GM12892 (cell line): ENCODE results near the gene CABLES1.
"Not testable (repeated sequence)": the region's sequence is repeated elsewhere in the genome, so short reads cannot be mapped to it uniquely, and the experiment has no call there.

ENCODE experiments used
- DNase-seq: peaks from one replicate; pipeline ENCODE4 v3.0.0; 2011; ENCODE audit not compliant: insufficient read length
- FAIRE-seq: peaks from 2 replicates; lab custom pipeline; 2011; peaks lifted over from hg19 to GRCh38; lab: Jason Lieb, UNC
- POLR2A ChIP-seq: IDR thresholded peaks from 2 replicates; pipeline ENCODE4 v1.6.1; 2011; ENCODE audit warnings: low read depth, low read length, control low read depth
- POLR2AphosphoS5 ChIP-seq: IDR thresholded peaks from 2 replicates; pipeline ENCODE4 v1.6.1; 2011; ENCODE audit warnings: low read depth, low read length, control low read depth
- TAF1 ChIP-seq: IDR thresholded peaks from 2 replicates; pipeline ENCODE4 v1.6.1; 2011; ENCODE audit warnings: low read depth, mild to moderate bottlenecking, control low read depth, low read length, borderline replicate concordance

CABLES1 gene

GRCh38 chr18:23259701-23260681, 124.7 kb downstream of the CABLES1 start:
- FAIRE-seq (peak; percentile 63), DNase-seq (no peak)
- TF ChIP-seq TAF1 (no peak), POLR2A (peak; percentile 31; the same call in 1 of the 2 replicates), POLR2AphosphoS5 (peak; percentile 46; the same call in 1 of the 2 replicates)

DNA sequence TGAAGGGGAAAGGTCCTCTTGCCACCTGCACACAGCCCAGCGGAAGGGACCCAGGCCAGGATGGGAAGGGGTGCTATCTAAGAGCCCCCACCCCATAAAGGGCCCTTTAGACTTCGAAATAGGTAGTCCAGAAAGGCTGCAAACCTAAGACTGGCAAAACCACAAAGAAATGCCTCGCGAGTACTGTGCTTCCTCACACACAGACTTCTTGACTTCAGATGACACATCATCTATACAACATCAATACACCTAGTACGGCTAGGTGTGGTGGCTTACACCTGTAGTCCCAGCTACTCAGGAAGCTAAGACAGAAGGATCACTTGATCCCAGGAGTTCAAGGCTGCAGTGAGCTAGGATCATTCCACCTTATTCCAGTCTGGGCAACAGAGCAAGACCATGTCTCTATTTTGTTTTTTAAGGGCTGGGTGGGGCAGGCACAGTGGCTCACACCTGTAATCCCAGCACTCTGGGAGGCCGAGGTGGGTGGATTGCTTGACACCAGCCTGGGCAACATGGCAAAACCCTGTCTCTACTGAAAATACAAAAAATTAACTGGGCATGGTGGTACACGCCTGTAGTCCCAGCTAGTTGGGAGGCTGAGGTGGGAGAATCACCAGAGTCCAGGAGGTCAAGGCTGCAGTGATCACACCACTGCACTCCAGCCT, 125.8 kb downstream of the CABLES1 start:
- TF ChIP-seq POLR2AphosphoS5 (no peak), TAF1 (no peak), POLR2A (no peak)
- no peak for FAIRE-seq

GRCh38 chr18:23263551-23264235, 128.4 kb downstream of the CABLES1 start:
- TF ChIP-seq POLR2AphosphoS5 = no peak
- no peak for TF ChIP-seq POLR2A
- no peak for TF ChIP-seq TAF1
- DNase-seq (no peak), FAIRE-seq (no peak)

More for the DNA sequence above, 125.8 kb downstream of the CABLES1 start:
- DNase-seq = no peak

DNA sequence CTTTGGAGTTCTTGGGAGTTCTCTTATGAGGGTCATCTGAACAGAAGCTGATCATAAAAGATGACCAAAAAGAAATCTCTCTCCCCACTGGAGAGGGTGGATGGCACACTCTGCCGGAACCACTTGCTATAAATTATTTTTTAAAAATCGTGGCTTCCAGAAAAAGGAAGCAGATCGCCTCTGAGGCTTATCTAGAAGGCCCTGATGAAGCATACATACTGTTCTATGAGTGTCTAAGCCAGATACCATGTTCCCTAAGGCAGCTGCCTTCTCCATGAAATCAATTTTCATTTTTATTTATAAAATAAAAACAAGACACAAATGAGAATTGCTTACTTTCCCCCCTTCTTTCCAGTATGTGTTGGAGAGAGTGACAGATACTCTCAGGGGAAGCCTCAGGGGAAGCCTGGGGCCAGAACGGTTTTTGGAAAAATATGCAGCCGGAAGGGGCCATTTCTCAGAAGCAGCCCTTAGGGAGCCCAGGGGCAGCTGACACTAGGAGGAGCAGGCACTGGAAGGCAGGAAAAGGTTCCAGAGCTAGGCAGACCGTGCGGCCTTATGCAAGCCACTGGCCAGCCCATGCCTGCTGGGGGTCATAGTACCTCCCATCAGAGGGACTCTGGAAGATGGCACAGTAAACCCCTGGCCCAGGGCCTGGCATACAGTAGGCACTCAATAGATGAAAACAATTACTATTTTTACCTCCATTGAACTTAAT, 130.6 kb downstream of the CABLES1 start:
- FAIRE-seq (no peak), DNase-seq (no peak)
- no peak for TF ChIP-seq POLR2AphosphoS5
- no peak for TF ChIP-seq POLR2A
- TF ChIP-seq TAF1 = no peak

- TF ChIP-seq POLR2A (no peak), TAF1 (no peak), POLR2AphosphoS5 (no peak)
- FAIRE-seq = no peak
- no peak for DNase-seq
Measured at GRCh38 chr18:23266717-23267446, 131.6 kb downstream of the CABLES1 start.

- no peak for TF ChIP-seq TAF1
- no peak for TF ChIP-seq POLR2A
- no peak for TF ChIP-seq POLR2AphosphoS5
- DNase-seq (no peak), FAIRE-seq (no peak)
Measured at GRCh38 chr18:23267447-23267776, 132.1 kb downstream of the CABLES1 start.

- FAIRE-seq (no peak), DNase-seq (no peak)
- no peak for TF ChIP-seq POLR2AphosphoS5
- TF ChIP-seq TAF1 = no peak
- TF ChIP-seq POLR2A = no peak
Measured at GRCh38 chr18:23268641-23269040, 133.4 kb downstream of the CABLES1 start.

DNA sequence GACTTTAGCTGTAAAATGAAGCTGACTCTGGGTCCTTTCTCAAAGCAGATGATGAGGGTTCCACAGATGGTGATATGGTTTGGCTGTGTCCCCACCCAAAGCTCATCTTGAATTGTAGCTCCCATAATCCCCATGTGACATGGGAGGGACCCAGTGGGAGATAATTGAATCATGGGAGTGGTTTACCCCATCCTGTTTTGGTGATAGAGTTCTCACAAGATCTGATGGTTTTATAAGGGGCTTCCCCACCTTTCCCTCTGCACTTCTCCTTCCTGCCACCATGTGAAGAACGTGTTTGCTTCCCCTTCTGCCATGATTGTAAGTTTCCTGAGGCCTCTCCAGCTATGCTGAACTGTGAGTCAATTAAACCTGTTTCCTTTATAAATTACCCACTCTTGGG, 133.8 kb downstream of the CABLES1 start:
- not testable (repeated sequence) for FAIRE-seq, DNase-seq

GRCh38 chr18:23269928-23270327, 134.6 kb downstream of the CABLES1 start:
- FAIRE-seq (no peak), DNase-seq (no peak)
- no peak for TF ChIP-seq POLR2AphosphoS5
- no peak for TF ChIP-seq TAF1
- no peak for TF ChIP-seq POLR2A

GRCh38 chr18:23270986-23271680, 135.8 kb downstream of the CABLES1 start:
- DNase-seq (no peak), FAIRE-seq (no peak)
- TF ChIP-seq POLR2A (no peak), TAF1 (no peak), POLR2AphosphoS5 (no peak)
